DMS114 treated with DMSO at 0.1 percent for 48 hours (cell line): ENCODE measurements around the gene IFNW1.
"Not testable (repeated sequence)": the region's sequence is repeated elsewhere in the genome, so short reads cannot be mapped to it uniquely, and the experiment has no call there.

Experiments used
- DNase-seq: peaks from one replicate; lab custom pipeline; 2025; ENCODE audit not compliant: unreplicated experiment; lab: John Stamatoyannopoulos, UW

IFNW1 gene

DNA sequence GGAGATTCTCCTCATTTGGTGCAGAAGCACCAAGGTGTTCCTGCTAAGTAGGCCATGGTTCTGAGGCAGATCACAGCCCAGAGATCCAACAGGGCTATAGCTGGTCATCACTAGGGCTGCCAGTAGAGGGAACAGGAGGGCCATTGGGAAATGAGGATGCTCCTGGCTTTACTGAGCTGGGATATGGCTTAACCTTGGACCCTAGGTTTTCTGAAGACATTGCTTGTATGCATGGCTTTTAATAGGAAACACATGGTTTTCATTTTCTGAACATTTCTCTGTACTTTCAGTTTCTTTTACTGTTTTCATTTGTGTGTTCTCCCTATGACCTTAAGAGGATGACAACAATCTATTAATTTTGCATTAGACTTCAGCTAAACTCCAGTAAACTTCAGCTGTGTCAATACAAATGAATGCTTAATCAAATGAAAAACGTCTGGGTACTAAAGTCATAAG lies at the start of gene IFNW1:
Gene IFNW1 (minus strand): TSS at position 406 of the 456 bp plus-strand sequence. CDS start 262 bp downstream, at position 144.
- no peak for DNase-seq

DNA sequence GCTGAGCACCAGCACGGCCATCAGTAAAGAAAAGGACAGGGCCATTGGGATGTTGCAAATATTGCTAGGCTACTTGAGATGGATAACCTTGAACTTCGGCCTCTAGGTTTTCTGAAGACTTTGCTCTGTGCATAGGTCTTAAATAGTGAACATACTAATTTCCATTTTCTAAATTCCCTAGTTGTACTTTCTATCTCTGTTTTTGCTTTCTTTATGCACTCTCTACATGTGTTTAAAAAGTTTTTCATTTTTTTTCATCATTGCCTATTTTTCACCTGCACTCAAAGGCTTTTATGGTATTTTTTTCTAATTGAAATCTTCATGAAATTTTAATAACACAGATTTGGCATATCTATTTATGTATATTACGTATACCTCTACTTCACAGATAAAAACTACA lies 45.9 kb upstream of the IFNW1 start, which contains the start of gene IFNA4:
Gene IFNA4 (minus strand): TSS at position 101 of the 400 bp plus-strand sequence. CDS start 56 bp downstream, at position 45.
- not testable (repeated sequence) for DNase-seq

DNA sequence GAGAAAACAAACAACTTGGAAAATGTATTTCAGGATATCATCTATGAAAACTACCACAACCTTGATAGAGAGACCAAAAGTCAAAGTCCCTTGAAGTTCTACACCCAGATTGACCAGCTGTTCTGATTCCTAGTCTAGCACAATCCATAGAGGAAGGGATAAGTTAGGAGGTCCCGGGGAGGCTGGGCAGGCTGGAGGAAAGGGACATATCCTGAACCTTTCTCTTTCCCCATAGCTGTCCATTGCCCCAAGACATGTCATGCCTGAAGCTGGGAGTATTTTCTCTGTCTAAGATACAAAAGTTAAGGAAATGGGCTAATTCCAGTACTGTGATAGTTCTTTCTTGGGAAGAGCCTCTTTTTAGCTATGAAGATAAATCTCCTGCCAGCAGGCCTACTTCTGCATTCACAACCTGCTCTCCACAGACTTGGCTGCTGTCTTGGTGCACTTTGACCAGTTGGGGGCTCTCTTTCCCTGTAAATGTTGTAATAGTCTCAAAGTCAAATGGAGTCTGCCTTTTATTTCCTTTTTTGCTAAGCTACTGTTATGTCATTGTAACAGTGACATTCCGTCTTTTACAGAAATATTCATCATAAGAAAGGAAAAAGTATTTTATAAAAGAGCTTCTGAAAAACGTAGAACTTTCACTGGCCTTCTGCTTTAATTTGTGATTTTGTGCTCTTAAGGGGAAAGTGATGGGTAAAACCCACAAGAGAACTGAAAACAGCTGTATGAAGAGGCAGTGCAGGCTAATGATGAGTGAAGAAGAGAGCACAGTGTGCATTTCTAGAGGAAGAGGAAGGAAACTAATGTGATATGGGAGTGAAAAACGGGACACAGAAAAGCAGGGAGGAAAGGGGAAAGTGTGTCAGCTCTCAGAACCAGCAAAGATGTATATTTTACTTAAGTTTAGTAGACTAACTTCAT lies 41.4 kb upstream of the IFNW1 start:
- DNase-seq = not testable (repeated sequence)

DNA sequence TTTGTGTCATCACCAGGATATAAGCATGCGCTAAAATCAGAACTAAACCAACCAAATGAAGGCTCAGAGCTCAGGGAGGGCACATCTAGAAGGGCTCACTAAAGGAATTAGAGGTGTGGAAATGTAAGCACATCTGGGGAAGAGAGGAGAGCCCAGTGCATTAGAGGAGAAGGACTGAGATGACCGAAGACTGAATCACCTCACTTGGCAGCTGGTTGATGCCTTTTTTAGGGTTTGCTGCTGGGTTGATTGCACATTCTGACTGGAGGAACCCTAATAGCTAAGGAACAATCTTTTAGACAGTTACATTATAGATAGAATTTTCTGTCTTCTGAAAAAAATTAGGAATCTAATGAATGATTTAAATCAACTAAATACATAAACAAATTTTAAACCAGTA lies 33.0 kb upstream of the IFNW1 start:
- DNase-seq = no peak

DNA sequence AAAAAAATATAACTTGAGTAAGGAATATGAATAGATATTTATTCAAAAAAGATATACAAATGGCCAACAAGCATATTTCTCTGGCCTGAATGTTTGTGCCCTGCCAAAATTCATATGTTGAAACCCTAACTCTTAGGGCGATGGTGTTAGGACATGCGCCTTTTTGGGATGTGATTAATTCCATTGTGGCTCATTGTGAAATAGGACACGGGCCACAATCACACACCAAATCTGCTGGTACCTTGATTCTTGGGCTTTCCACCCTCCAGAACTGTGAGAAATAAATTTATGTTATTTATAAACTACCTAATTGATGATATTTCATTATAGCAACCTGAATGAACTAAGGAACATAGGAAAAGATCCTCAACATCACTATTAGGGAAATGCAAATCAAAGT lies 30.5 kb upstream of the IFNW1 start:
- DNase-seq = no peak

DNA sequence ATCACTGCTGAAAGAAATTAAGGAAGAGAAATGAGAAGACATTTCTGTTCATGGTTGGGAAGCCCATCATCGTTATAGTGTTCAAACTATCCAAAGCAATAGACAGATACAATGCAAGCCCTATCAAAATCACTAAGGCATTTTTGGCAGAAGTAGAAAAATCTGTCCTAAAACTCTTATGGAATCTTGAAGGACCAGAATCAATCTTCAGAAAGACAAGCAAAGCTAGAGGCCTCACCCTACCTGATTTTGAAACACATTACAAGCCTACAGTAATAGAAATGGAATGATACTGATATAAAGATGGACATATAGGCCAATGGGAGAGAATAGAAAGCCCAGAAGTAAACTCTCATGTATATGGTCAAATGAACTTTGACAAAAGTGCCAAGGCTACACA lies 29.7 kb upstream of the IFNW1 start:
- no peak for DNase-seq

DNA sequence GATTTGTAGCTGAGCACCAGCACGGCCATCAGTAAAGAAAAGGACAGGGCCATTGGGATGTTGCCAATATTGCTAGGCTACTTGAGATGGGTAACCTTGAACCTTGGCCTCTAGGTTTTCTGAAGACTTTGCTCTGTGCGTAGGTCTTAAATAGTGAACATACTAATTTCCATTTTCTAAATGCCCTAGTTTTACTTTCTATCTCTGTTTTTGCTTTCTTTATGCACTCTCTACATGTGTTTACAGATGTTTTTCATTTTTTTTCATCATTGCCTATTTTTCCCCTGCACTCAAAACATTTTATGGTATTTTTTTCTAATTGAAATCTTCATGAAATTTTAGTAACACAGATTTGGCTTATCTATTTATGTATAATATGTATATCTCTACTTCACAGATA lies 24.9 kb upstream of the IFNW1 start, which contains the start of gene IFNA21:
Gene IFNA21 (minus strand): TSS at position 101 of the 400 bp plus-strand sequence. CDS start 48 bp downstream, at position 53.
- DNase-seq = not testable (repeated sequence)

DNA sequence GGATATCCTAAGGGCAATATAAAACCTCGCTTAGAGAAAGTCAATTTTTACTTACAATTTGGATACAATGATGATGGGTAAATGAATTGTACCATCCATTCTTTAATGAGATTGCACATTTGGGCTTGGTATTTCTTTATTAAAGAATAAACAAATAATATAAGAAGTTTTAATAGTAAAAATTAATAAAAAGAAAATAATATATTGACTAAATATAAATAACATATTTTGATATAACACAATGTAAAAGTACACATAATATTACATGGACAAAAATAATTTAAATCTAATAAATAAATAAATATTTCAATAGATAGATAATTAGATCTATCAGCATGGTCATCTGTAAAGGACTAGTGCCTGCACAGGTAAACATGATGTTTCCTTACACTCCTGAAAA lies 23.9 kb upstream of the IFNW1 start:
- no peak for DNase-seq

DNA sequence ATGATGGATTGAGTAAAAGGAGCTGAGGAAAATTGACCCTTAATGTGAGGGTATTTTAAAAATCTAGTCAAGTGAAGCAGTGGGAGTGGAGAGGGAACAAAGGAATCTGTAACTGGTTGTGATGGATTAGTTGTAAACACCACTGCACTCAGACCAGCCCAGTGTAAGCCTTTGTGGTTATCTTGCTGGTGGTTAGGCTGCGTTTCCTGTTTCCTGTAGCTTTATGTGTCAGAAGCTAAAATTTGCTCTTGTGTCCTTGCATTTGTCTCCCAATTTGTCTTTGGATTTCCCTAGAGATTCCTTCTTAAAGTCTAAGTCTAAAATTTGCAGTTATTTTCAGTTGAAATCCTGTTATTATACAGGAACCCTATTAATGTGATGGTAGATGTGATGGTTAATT lies 18.5 kb upstream of the IFNW1 start:
- no peak for DNase-seq

DNA sequence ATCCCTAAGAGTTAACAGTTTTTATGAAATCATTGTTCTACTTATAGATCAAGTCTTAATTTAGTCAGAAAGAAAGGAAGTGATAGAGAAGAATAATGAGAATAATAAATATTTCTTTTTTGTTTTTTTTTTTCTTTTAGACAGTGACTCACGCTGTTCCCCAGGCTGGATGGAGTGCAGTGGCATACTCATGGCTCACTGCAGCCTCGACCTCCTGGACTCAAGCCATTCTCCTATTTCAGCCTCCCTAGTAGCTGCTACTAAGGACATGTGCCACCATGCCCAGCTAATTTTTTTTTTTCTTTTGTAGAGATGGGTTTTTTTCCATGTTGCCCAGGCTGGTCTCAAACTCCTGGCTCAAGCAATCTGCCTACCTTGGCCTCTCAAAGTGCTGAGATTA lies 13.9 kb upstream of the IFNW1 start:
- DNase-seq = no peak

DNA sequence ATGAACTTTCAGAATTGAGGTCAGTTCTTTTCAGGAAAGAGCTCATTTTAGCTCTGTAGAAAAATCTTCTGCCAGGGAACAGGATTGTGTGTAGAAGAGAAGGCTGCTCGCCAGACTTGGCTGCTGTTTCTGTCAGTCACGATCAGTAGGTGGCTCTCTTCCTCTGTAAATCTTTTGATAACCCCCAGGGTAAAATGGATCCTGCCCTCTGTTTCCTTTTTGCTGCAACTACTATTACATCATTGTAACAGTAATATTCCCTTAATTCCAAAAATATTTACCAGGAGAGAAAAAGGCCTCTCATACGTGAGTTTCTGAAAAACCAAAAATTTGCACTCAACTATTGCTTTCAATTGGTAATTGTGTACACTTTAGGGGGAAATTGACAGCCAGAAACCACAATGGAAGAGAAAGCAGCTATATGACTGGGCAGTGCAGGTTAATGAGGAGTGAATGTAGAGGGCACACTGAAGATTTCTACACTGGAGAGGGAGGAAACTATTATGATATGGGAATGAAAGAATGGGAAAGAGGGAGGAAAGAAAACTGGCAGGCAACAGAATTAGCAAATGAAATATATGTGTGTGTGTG lies 12.5 kb upstream of the IFNW1 start:
- DNase-seq = no peak

DNA sequence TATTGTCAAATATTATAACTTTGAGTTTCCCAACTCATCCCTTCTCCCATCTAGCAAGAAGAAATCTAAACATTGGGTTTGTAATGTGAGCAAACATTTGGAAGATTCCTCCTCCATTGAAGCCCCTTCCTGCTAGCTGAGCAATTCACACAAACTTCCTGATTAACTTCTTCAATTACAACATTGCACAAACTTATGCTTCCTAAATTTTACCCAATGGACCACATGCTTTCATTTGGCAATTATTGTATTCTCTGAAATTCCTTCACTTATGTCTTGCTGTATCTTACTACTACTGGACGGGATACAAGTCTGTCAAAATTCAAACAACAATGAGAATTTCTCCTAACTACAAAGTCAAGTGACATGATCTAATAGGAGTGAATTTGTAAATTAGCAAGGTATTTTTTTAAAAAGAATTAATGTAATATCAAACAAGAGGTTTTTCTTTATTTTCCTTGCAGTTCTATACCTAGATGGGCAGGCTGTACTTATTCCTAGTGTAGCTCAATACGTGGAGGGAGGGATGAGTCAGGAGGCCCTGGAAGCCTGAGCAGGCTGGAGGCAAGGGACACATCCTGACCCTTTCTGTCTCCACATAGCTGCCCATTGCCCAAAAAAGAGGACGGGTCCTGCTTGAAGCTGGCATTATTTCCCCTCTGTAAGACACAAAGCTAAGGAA lies 11.8 kb upstream of the IFNW1 start:
- DNase-seq = no peak

DNA sequence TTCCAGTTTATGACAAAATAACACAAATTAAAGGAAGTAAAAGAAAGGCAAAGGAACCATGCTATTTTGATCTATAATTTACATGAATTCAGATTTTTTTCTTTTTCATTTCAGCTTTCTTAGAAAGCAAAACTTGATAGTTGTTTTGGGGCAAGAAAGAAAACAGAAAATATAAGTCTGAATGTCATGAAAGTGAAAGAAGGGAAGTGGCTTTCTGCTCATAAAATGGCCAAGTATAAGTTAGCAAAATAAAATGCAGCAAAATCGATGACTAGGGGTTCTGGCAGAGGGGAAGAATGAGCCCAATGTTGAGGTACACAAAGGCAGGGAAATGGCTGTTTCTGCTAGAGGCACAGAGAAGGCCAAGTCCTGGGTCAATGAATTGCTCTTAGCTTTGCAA lies 3.0 kb upstream of the IFNW1 start:
- no peak for DNase-seq

DNA sequence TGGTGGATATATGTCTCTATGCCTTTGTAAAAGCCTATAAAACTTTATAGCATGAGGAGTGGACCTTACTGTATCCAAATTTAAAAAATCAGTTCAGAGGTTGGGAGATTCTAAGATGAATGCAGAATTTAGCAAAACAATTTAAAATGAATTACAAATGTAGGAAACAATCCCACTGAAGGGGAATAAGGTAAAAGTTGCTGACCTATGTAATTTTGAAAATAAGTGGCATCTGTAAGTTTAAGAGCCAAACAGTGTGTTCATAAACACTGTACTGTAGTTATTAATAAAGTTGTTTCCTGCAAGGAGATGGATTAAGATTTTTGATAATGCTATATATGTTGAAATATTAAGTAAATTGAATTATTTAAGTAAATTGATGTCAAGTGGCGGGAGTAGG lies 4.6 kb downstream of the IFNW1 start:
- no peak for DNase-seq

DNA sequence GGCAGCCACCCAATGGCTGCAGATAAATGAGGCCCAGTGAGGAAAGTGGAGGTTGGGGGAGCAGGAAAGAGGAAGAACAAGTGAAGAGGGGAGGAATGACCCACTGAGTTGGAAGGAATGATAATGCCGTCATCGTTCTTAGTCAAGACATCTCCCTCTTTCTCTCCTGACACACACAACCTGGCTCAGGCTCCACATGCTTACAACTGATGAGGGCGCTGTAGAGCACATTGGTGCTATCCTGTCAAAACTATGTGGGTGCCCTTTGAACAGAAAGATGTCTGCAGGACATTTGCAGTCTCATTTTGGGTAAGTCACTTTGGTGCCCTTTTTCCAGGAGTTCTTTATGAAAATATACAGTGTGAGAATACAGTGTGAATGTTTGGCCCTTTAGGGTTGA lies 5.9 kb downstream of the IFNW1 start:
- no peak for DNase-seq

DNA sequence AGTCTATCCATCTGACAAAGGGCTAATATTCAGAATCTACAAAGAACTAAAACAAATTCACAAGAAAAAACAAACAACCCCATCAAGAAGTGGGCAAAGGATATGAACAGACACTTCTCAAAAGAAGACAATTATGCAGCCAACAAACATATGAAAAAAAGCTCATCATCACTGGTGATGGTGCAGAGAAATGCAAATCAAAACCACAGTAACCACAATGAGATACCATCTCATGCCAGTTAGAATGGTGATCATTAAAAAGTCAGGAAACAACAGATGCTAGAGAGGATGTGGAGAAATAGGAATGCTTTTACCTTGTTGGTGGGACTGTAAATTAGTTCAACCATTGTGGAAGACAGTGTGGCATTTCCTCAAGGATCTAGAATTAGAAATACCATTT lies 13.4 kb downstream of the IFNW1 start:
- DNase-seq = not testable (repeated sequence)

DNA sequence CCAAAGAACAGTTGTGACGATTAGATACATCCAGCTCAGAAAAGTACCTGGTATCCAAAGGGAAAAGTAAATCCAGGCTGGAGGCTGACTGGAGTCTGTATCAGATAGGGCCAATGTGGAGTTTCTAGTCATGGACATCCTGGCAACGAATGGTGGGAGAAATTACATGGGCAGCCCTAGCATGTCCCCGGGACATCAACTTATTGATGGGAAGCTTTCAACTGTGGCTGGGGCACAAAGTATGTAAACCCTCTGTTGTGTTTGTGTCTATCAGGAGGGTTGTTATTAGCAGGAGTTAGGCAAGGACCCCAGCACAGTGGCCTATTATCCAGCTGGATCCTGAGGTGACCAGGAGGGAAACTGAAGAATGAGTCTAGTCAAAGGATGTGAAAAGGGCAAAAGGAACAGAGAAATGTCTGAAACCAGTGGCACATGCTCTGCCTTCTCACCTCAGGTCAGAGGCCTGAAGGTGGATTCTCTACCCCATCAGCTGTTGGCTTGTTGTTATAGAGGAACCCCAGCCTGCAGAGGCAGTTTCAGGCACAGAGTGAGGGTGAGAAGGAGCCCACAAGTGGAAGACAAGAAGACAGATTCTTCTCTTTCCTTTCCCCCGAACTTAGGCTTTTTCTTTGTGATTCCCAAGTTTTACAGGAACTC lies 19.9 kb downstream of the IFNW1 start:
- DNase-seq = no peak

DNA sequence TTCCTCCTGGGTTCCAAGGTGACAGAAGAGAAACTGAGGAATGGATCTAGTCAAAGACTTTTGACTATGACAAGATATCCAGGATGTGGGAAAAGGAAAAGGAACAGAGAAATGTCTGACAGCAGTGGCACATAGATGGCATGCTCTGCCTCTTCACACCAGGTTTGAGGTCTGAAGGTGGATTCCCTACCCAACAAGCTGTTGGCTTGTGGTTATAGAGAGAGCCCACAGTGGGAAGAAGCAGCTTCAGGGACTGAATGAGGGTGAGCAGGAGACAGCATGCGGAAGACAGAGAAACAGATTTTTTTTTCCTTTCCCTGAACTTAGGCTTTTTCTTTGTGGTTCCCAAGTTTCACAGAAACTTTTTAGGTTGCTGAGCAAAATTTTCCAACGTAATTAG lies 20.6 kb downstream of the IFNW1 start:
- DNase-seq = no peak

DNA sequence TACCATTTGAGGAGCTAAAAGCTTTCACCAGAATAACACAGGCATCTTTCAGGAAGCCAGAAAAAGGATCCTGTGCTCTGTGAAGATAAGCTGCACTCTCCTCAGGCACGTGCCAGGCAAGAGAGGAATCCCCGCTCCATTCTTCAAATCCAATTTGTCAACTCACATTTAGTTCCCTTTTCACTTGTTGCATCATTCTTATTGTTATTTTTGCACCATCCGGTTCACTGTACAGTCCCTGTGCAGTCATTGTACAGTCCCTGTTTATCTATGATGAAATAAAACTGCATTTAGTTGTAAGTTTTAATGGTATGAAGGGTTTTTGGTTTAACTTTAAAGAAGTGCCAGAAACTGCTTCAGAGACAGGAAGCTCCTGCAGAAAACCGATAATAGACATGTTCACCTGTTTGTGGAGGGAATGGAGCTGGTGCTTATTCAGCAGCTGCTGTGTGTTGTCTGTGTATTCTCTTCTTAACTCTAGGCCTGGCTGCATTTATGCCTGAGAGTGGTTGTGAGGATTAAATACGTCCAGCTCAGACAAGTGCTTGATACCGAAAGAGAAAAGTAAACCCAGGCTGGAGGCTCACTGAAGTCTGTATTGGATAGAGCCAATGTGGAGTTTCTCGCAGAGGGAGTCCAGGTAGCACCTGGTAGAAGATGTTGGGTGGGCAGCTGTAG lies 22.4 kb downstream of the IFNW1 start:
- DNase-seq = no peak

DNA sequence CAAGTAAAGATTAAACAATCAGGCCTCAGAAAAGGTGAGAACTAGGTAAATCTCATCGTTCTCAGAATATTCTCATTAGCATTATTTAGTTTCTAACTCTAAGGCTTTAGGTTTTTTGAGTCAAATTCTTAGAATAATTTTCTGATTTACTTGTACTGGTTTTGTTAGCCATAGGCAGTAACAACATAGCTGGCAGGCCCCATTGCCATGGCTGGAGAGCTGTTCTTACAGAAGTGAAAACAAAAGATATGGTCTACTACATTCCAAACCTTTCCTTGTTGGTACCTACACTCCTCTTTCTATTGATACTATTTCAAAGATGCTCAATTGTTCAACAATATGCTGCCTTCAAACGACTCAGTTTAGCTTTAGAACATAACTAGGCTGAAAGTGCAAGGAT lies 27.3 kb downstream of the IFNW1 start:
- DNase-seq = no peak
